T-helper 2 cell treated with Interferon-gamma antibody and Interleukin-4, amounts not matched to agents 100 ng/mL and 5 ng/mL, for 36 hours (primary cell): Measurements from ENCODE around the gene FRMD4A. TPM values are rescaled to one million over a fixed set of nuclear protein-coding genes. Genes with fewer than 3 reads are reported as not detected.

ENCODE experiments used
- intact Hi-C: fragments of 100-400 bp; cut with micrococcal nuclease; formaldehyde crosslinking; loops from one replicate; pipeline ENCODE4 v1.15.1; 2023
- total RNA-seq: library from RNA; stranded (reverse); gene quantifications from 2 replicates; pipeline ENCODE4 v1.2.3, GENCODE V29; 2022

FRMD4A gene
- total RNA-seq, 1 donor from 2014 or later, result 0.27 TPM

- intact Hi-C loops, result no loop called here
These were observed 339.4 kb downstream of the FRMD4A start for GRCh38 chr10:13991353-13991752.

DNA sequence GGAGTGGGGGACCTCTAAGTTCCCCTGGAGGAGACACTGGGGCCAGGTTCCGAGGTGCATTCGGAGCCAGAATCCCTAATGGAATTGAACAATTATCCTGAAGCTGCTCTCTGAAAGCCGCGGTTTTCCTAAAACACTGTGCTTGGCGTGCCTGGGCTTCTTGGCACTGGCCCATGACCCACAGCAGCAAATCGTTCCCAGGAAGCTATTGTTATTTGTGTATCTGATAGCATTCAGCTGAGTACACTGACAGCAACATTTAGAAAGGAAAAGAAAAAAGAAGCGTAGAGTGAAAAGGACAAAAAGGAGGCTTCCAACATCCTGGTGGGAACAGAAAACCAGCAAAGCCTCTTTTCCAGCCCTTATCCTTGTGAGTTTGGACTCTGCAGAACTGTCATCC, 339.8 kb downstream of the FRMD4A start:
- intact Hi-C loops, result no loop called here

DNA sequence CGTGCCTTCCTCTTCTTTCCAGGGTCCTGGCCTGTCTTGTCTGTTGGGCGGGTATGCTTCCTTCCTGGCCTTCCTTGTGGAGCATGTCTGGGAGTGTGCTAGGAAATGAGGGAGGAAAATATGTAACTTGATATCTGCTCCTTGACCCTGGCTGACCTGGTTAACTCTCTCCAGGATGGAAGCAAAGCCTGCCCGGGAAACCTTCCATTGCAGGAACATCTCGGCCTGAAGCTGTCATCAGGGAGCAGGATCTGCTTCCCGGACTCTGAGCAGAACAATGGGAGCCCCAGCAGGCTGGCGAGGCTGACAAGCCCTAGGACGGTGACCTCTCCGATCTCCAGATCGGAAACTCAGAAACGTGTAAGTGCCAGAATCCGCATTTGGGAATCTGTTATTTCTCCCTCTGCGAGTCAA, 340.3 kb downstream of the FRMD4A start:
- intact Hi-C loops, result no loop called here

- intact Hi-C loops, result no loop called here
These were observed 341.1 kb downstream of the FRMD4A start for GRCh38 chr10:13989616-13990015.

- intact Hi-C loops, result no loop called here
These were observed 343.3 kb downstream of the FRMD4A start for GRCh38 chr10:13987446-13987845.

- intact Hi-C loops, result no loop called here
These were observed 346.0 kb downstream of the FRMD4A start for GRCh38 chr10:13984647-13985155.

DNA sequence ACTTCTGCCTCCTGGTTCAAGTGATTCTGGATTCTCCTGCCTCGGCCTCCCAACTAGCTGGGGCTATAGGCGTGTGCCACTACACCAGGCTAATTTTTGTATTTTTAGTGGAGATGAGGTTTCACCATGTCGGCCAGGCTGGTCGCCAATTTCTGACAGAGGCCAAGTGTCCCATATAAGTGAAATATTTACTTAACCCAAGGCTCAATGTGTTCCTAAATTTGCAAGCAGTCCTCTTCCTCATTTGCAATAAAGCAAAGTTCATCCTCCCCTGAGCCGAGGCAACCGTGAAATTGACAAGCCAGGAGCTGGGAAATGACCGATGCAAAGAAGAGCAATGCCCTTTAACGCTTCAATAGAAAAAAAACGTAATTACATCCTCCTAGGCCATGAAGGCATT, 347.7 kb downstream of the FRMD4A start:
- intact Hi-C loops, result no loop called here

- intact Hi-C loops, result no loop called here
These were observed 352.1 kb downstream of the FRMD4A start for GRCh38 chr10:13978533-13979115.

DNA sequence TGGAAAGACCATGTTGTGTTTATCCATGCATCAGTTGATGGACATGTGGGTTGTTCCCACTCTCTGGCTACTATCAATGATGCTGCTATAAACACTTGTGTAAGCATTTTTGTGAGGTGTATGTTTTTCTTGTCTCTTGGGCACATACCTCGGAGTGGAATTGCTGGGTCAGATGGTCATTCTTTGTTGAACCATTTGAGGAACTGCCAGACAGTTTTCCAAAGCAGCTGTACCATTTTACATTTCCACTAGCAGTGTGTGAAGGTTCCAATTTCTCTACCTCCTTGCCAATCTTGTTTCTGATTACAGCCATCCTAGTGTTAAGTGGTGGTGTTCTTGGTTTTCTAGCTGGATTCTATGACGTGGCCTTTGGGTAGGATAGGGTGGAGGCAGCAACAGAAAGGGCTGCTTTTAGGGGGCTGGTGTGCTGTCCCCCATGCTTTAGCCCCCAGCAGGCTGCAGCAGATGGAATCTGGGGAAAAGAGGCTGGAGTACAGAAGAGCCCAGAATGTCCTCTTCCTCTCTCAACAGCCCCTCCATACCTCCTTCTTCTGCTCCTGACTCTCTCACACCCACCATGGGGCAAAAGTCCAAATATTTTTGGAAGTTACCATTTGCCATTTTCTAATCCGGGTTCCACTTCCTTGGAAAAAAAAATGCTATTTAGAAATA, 352.7 kb downstream of the FRMD4A start:
- intact Hi-C loops, result no loop called here

DNA sequence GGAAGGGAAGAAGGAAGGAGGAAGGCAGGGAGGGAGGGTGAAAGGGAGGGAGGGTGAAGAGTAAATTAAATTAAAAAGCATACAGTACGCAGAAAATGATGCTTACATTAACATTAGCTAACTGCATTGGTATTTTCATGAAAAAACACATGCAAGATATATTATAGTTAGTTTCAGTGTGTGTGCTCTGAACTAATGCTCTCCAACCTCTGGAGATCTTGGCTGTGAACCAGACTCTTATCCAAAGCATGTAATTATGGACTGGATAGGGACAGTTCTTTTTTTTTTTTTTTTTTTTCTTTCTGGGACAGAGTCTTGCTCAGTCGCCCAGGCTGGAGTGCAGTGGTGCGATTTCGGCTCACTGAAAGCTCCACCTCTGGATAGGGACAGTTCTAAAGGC, 357.0 kb downstream of the FRMD4A start:
- intact Hi-C loops, result no loop called here

GRCh38 chr10:13972609-13973008, 358.1 kb downstream of the FRMD4A start:
- intact Hi-C loops, result no loop called here

DNA sequence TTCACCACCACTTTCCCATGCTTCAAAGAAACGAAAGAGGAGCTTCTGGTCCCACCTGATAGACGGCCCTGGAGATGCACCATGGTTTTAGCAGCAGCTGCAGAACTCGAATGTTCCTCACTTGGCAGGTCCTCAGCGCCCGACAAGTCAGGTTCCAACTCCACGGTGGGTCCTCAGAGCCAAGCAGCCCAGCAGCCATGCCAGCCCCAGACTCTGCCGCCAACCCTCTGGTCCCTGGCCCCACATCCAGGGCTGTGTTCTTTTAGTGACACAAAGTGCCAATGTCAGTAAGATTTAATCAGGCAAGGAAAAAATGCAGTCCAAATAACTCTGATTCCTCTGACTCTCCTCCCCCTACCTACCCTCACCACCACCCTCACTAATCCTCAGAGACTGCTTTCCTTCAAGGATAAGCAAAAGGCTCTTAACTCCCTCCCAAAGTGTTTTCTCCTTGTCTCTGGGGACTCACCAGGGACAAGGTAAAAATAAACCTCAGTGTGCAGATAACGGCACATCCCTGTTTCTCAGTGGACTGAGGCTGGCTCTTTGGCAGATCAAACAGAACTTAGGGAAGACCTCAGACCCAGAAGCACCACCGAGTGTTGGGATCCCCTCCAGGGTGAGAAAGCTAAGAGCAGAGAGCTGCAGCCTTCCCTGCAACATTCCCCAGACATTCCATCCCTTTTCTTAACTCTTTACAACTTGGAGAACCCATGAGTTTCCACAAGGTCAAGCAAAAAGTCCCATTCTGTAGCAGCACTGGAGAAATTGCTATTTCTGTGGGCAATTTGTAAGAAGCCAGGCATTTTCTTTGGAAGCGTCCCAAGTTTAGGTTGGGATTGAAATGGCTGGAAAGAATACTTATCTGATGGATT, 358.9 kb downstream of the FRMD4A start:
- intact Hi-C loops, result no loop called here

GRCh38 chr10:13970957-13971353, 359.8 kb downstream of the FRMD4A start:
- intact Hi-C loops, result no loop called here

GRCh38 chr10:13970236-13970956, 360.3 kb downstream of the FRMD4A start:
- intact Hi-C loops, result no loop called here

DNA sequence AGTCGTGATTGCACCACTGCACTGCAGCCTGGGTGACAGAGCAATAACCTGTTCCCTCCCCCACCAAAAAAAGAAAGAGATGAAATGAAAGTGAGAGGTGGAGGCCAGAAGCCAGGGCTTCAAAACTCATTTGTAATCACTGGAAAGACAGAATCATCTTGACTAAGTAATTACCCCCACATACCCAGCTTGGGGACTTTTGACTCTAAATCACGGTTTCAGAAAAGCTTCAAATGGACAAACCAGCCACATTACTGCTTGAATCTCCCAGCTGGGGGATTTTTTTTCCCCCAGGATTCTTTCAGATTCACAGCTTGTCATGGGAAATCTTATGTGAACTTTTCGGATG, 361.0 kb downstream of the FRMD4A start:
- intact Hi-C loops, result no loop called here

DNA sequence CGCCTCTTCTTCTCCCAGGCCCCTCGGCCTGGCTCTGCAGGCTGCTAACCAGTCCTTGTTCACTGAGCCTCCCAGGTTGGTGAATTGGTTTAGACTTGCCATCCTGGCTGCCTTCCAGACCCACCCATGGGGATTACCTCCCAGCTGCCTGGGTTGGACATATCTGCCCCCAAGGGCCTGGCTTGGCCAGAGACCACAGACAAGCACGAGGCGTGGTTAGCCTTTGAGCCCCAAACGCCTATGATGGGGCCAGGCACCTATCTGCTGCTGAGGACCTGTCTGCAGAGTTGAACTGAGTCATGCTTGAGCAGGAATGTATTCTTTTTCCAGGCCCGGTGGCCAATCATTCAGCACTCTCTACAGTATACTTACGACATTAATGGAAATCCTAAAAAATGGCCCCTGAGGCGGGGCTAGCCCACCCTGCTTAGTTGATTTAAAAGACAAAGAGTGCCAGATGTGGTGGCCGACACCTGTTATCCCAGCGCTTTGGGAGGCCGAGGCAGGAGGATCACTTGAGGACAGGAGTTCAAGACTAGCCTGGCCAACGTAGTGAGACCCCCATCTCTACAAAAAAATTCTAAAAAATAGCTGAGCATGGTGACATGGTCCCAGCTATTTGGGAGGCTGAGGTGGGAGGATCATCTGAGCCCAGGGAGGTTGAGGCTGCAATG, 361.5 kb downstream of the FRMD4A start:
- intact Hi-C loops, result no loop called here

- intact Hi-C loops, result no loop called here
These were observed 368.9 kb downstream of the FRMD4A start for GRCh38 chr10:13961853-13962252.

DNA sequence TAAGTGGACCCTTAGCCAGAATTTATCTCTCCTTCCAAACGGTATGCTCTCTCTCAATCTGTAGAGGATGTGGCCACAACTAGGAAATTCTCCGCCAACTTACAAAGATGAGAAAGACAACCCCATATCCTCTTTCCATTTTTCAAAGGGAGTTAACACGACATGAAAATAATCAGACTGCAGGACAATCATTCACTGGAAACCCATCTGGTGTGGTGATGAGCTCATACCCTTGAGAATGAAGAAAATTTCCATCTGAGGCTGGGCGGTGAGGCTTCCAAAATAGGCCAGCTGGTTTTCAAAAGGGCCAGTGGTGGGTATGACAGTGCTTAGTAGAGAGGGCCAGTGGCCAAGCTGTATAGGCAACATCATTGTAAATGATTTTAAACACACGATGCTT, 369.6 kb downstream of the FRMD4A start:
- intact Hi-C loops, result no loop called here

GRCh38 chr10:13960603-13961002, 370.1 kb downstream of the FRMD4A start:
- intact Hi-C loops, result no loop called here

GRCh38 chr10:13959443-13960359, 371.0 kb downstream of the FRMD4A start:
- intact Hi-C loops, result no loop called here
